D721Med (cell line): Measurements from ENCODE around the gene CAB39.

ENCODE experiments used
- DNase-seq: peaks from one replicate; pipeline ENCODE4 v3.0.0; 2011; ENCODE audit warnings: low spot score; ENCODE audit not compliant: insufficient read length
- FAIRE-seq: peaks from 2 replicates; lab custom pipeline; 2011; peaks lifted over from hg19 to GRCh38; lab: Jason Lieb, UNC
- CTCF ChIP-seq: IDR thresholded peaks from 2 replicates; pipeline ENCODE4 v1.5.1; 2012; ENCODE audit warnings: mild to moderate bottlenecking, control low read depth; ENCODE audit not compliant: insufficient read depth; ENCODE audit errors: missing control alignments

CAB39 gene

GRCh38 chr2:230814616-230815015, 102.0 kb downstream of the CAB39 start:
- TF ChIP-seq CTCF, result peak; percentile 21
- DNase-seq (no peak), FAIRE-seq (no peak)

GRCh38 chr2:230815088-230815487, 102.4 kb downstream of the CAB39 start:
- FAIRE-seq (no peak), DNase-seq (no peak)
- no peak for TF ChIP-seq CTCF

- no peak for FAIRE-seq
- DNase-seq, result no peak
- no peak for TF ChIP-seq CTCF
These were observed 104.1 kb downstream of the CAB39 start for GRCh38 chr2:230816735-230817134.

- DNase-seq (no peak), FAIRE-seq (no peak)
- TF ChIP-seq CTCF, result no peak
These were observed 106.8 kb downstream of the CAB39 start for GRCh38 chr2:230819433-230819832.

GRCh38 chr2:230821261-230821990, 108.8 kb downstream of the CAB39 start:
- FAIRE-seq (no peak), DNase-seq (no peak)
- TF ChIP-seq CTCF, result no peak

GRCh38 chr2:230821991-230822520, 109.4 kb downstream of the CAB39 start:
- FAIRE-seq (no peak), DNase-seq (no peak)
- TF ChIP-seq CTCF, result no peak
